Breast epithelium (tissue), 4 donors: Measurements from ENCODE around the gene GPR152. TPM values are rescaled to one million over a fixed set of nuclear protein-coding genes. Genes with fewer than 3 reads are reported as not detected.

Experiments used
- DNase-seq, 2 donors: peaks; one replicate each; pipeline ENCODE4 v3.0.0-alpha.2; 2019; ENCODE audit warnings: low spot score in 2 of 2
- H3K27ac ChIP-seq, 2 donors: fragments of 200-600 bp; sonication (generic) in 1 of 2; one replicate each; pipeline ENCODE4 v1.5.1; 2016 to 2019; ENCODE audit warnings: mild to moderate bottlenecking in 1 of 2
- H3K27me3 ChIP-seq, 2 donors: fragments of 200-600 bp; sonication (generic) in 1 of 2; one replicate each; pipeline versions ENCODE4 v1.5.1 to v1.6.0; 2017 to 2019; ENCODE audit warnings: control low read depth in 1 of 2, mild to moderate bottlenecking in 1 of 2
- H3K36me3 ChIP-seq: fragments of 200-600 bp; one replicate; pipeline ENCODE4 v1.5.1; 2019
- H3K4me1 ChIP-seq, 2 donors: fragments of 200-600 bp; sonication (generic); one replicate each; pipeline ENCODE4 v1.5.1; 2016 to 2019; ENCODE audit warnings: control low read depth in 1 of 2
- H3K4me3 ChIP-seq, 3 donors: fragments of 200-600 bp; sonication (generic); 1 replicate in 2 of 3; 2 replicates in 1 of 3; pipeline ENCODE4 v1.5.1; 2016 to 2019; ENCODE audit warnings: mild to moderate bottlenecking in 3 of 3, moderate library complexity in 2 of 3
- H3K9me3 ChIP-seq, 2 donors: fragments of 200-600 bp; sonication (generic) in 1 of 2; one replicate each; pipeline ENCODE4 v1.5.1; 2016 to 2019; ENCODE audit warnings: control low read depth in 1 of 2
- CTCF ChIP-seq, 3 donors: fragments of 450-650 bp; IDR thresholded peaks; one replicate each; pipeline ENCODE4 v1.5.1; 2016 to 2017; ENCODE audit warnings: antibody characterized with exemption in 3 of 3, mild to moderate bottlenecking in 3 of 3, moderate library complexity in 3 of 3
- POLR2A ChIP-seq: fragments of 450-650 bp; IDR thresholded peaks from one replicate; pipeline ENCODE4 v1.6.1; 2016; ENCODE audit warnings: antibody characterized with exemption, mild to moderate bottlenecking, moderate library complexity
- POLR2AphosphoS5 ChIP-seq, 3 donors: sonication (generic); formaldehyde crosslinking; IDR thresholded peaks; one replicate each; pipeline ENCODE4 v1.6.1; 2017; ENCODE audit warnings: antibody characterized with exemption in 3 of 3
- intact Hi-C: fragments of 100-400 bp; cut with DNase I; formaldehyde crosslinking; loops from one replicate; pipeline ENCODE4 v1.15.1; 2023; ENCODE audit warnings: low total_unique reads
- total RNA-seq, 3 donors: library from RNA; depleted of rRNA; stranded (reverse); fragments of >200 nt; gene quantifications; one replicate each; pipeline ENCODE4 v1.1.0, GENCODE V29; 2016

The GPR152 gene
- total RNA-seq, 3 donors from 2014 or later = not detected

GRCh38 chr11:67436459-67437081, 16.0 kb downstream of the GPR152 start:
- peak overlapping the region in 2 of 3 donors; percentile 12 to 25 for H3K4me3 ChIP-seq
- no peak for DNase-seq
- no peaks in the 10 kb centered on the region for H3K36me3 ChIP-seq
- intact Hi-C loops = loop anchor here (5.0 kb wide), 1 partner anchor 1229 kb away; no protein-coding TSS in a partner anchor
- H3K9me3 ChIP-seq = no peaks in the 10 kb centered on the region
- H3K4me1 ChIP-seq = peaks cover 0 to 5% of the 10 kb centered on the region in 2 donors
- no peak for TF ChIP-seq CTCF (IDR thresholded peaks at IDR 0.05)
- peak in 1 of 3 donors; percentile 33 for TF ChIP-seq POLR2AphosphoS5 (IDR thresholded peaks at IDR 0.05)
- no peaks in the 10 kb centered on the region for H3K27me3 ChIP-seq
- peak overlapping the region; percentile 42 to 64 for H3K27ac ChIP-seq

GRCh38 chr11:67435727-67436458, 16.6 kb downstream of the GPR152 start:
- Histone ChIP-seq H3K4me1 (peaks cover 0 to 5% of the 10 kb centered on the region in 2 donors), H3K27ac (peak overlapping the region; percentile 42 to 64), H3K36me3 (no peaks in the 10 kb centered on the region), H3K9me3 (no peaks in the 10 kb centered on the region), H3K27me3 (no peaks in the 10 kb centered on the region), H3K4me3 (peak overlapping the region in 2 of 3 donors; percentile 5 to 12)
- DNase-seq = no peak
- intact Hi-C loops = loop anchor here (5.0 kb wide), 1 partner anchor 1229 kb away; no protein-coding TSS in a partner anchor
- TF ChIP-seq CTCF (IDR thresholded peaks at IDR 0.05) (no peak), POLR2A (no peak), POLR2AphosphoS5 (IDR thresholded peaks at IDR 0.05) (no peak)

DNA sequence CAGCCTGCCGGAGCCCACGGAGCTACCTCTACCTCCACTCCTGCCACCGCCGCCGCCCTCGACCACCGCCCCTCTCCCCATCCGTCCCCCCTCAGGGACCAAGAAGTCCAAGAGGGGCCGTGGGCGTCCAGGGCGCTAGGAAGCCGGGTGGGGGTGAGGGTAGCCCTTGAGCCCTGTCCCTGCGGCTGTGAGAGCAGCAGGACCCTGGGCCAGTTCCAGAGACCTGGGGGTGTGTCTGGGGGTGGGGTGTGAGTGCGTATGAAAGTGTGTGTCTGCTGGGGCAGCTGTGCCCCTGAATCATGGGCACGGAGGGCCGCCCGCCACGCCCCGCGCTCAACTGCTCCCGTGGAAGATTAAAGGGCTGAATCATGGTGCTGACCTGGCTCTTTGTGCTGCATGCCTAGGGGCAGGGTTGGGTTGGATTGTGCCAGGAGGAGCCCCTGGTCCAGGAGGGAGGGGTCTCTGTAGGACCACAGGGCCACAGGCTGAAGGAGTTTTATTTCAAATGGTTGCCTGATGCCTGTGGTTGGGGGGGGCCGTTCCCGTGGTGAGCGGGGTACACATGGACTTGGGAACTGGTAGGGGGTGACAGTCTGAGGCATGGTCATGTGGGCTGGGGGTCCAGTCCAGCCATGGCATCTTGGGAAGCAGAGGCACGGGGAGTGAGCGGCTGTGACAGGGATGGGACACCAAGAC, 17.4 kb downstream of the GPR152 start:
- H3K27ac ChIP-seq = peak overlapping the region in 1 of 2 donors; percentile 64
- intact Hi-C loops = loop anchor here (5.0 kb wide), 1 partner anchor 1228 kb away; no protein-coding TSS in a partner anchor
- DNase-seq = no peak
- peaks cover 0 to 5% of the 10 kb centered on the region in 2 donors for H3K4me1 ChIP-seq
- no peak overlapping the region for H3K4me3 ChIP-seq
- H3K27me3 ChIP-seq = no peaks in the 10 kb centered on the region
- H3K36me3 ChIP-seq = no peaks in the 10 kb centered on the region
- TF ChIP-seq POLR2AphosphoS5 (IDR thresholded peaks at IDR 0.05) (no peak), POLR2A (no peak), CTCF (IDR thresholded peaks at IDR 0.05) (no peak)
- H3K9me3 ChIP-seq = no peaks in the 10 kb centered on the region

- no peaks in the 10 kb centered on the region for H3K36me3 ChIP-seq
- intact Hi-C loops = no loop called here
Measured at GRCh38 chr11:67434395-67434881, 18.1 kb downstream of the GPR152 start.

More at GRCh38 chr11:67434395-67434881, 18.1 kb downstream of the GPR152 start:
- TF ChIP-seq CTCF (IDR thresholded peaks at IDR 0.05) = no peak
- no peak for TF ChIP-seq POLR2AphosphoS5 (IDR thresholded peaks at IDR 0.05)
- no peak for TF ChIP-seq POLR2A
- DNase-seq = no peak
- H3K27ac ChIP-seq = no peak overlapping the region
- H3K4me1 ChIP-seq = peaks cover 0 to 2% of the 10 kb centered on the region in 2 donors
- H3K27me3 ChIP-seq = no peaks in the 10 kb centered on the region
- no peak overlapping the region for H3K4me3 ChIP-seq
- no peaks in the 10 kb centered on the region for H3K9me3 ChIP-seq
